Liver (tissue), 9 donors: Measurements from ENCODE around the gene ZNRF3. TPM values are rescaled to one million over a fixed set of nuclear protein-coding genes. Genes with fewer than 3 reads are reported as not detected.
"Not testable (repeated sequence)": the region's sequence is repeated elsewhere in the genome, so short reads cannot be mapped to it uniquely, and the experiment has no call there.

Experiments
- DNase-seq: peaks from one replicate; pipeline ENCODE4 v3.0.0-alpha.2; 2017; ENCODE audit warnings: low spot score
- H3K27ac ChIP-seq, 2 donors: one replicate each; pipeline ENCODE4 v1.7.0; 2013; ENCODE audit warnings: inconsistent platforms in 2 of 2, low read length in 2 of 2, control low read depth in 1 of 2, low read depth in 1 of 2, mild to moderate bottlenecking in 1 of 2
- H3K27me3 ChIP-seq, 4 donors: one replicate each; pipeline versions ENCODE4 v1.6.1 to v1.7.0; 2013; ENCODE audit warnings: low read length in 3 of 4, inconsistent platforms in 1 of 4, mild to moderate bottlenecking in 1 of 4, moderate library complexity in 1 of 4; ENCODE audit not compliant: control insufficient read depth in 4 of 4, insufficient read depth in 4 of 4
- H3K36me3 ChIP-seq, 4 donors: one replicate each; pipeline versions ENCODE4 v1.6.1 to v1.7.0; 2013; ENCODE audit warnings: low read length in 3 of 4, mild to moderate bottlenecking in 3 of 4, low read depth in 1 of 4, moderate library complexity in 1 of 4; ENCODE audit not compliant: control insufficient read depth in 4 of 4, insufficient read depth in 3 of 4
- H3K4me1 ChIP-seq, 4 donors: one replicate each; pipeline versions ENCODE4 v1.6.1 to v1.7.0; 2013; ENCODE audit warnings: low read length in 3 of 4, mild to moderate bottlenecking in 3 of 4, moderate library complexity in 1 of 4; ENCODE audit not compliant: control insufficient read depth in 4 of 4, insufficient read depth in 4 of 4
- H3K4me3 ChIP-seq, 3 donors: one replicate each; pipeline versions ENCODE4 v1.6.1 to v1.7.0; 2013; ENCODE audit warnings: low read length in 3 of 3, control low read depth in 1 of 3, low read depth in 1 of 3, mild to moderate bottlenecking in 1 of 3
- H3K9ac ChIP-seq, 2 donors: one replicate each; pipeline ENCODE4 v1.7.0; 2013; ENCODE audit warnings: low read length in 2 of 2, mild to moderate bottlenecking in 2 of 2, moderate library complexity in 2 of 2, control low read depth in 1 of 2, low read depth in 1 of 2
- H3K9me3 ChIP-seq, 4 donors: one replicate each; pipeline versions ENCODE4 v1.6.1 to v1.7.0; 2013; ENCODE audit warnings: low read length in 3 of 4; ENCODE audit not compliant: control insufficient read depth in 4 of 4
- ATF3 ChIP-seq: IDR thresholded peaks from 2 replicates; pipeline ENCODE4 v1.6.1; 2016; ENCODE audit warnings: antibody characterized with exemption
- EGR1 ChIP-seq, 2 donors: IDR thresholded peaks; 2 replicates each; pipeline ENCODE4 v1.6.1; 2016 to 2018; ENCODE audit warnings: antibody characterized with exemption in 2 of 2, low read depth in 2 of 2
- FOXA1 ChIP-seq: IDR thresholded peaks from 2 replicates; pipeline ENCODE4 v1.6.1; 2016; ENCODE audit warnings: antibody characterized with exemption
- FOXA2 ChIP-seq: IDR thresholded peaks from 2 replicates; pipeline ENCODE4 v1.6.1; 2016; ENCODE audit warnings: antibody characterized with exemption
- GABPA ChIP-seq, 2 donors: IDR thresholded peaks in 1 of 2; conservative IDR thresholded peaks in 1 of 2; 2 replicates each; pipeline ENCODE4 v1.6.1; 2016; ENCODE audit warnings: antibody characterized with exemption in 2 of 2, mild to moderate bottlenecking in 1 of 2, moderate library complexity in 1 of 2
- HNF4A ChIP-seq, 2 donors: conservative IDR thresholded peaks; 2 replicates each; pipeline ENCODE4 v1.6.1; 2016; ENCODE audit warnings: antibody characterized with exemption in 2 of 2, mild to moderate bottlenecking in 2 of 2
- HNF4G ChIP-seq: IDR thresholded peaks from 2 replicates; pipeline ENCODE4 v1.6.1; 2016; ENCODE audit warnings: antibody characterized with exemption
- JUND ChIP-seq, 2 donors: IDR thresholded peaks; 2 replicates each; pipeline ENCODE4 v1.6.1; 2016; ENCODE audit warnings: antibody characterized with exemption in 2 of 2
- MAX ChIP-seq: IDR thresholded peaks from 2 replicates; pipeline ENCODE4 v1.6.1; 2016; ENCODE audit warnings: antibody characterized with exemption
- NR2F2 ChIP-seq: IDR thresholded peaks from 2 replicates; pipeline ENCODE4 v1.6.1; 2016; ENCODE audit warnings: antibody characterized with exemption
- RAD21 ChIP-seq, 2 donors: IDR thresholded peaks; 2 replicates each; pipeline ENCODE4 v1.6.1; 2016; ENCODE audit warnings: antibody characterized with exemption in 2 of 2, mild to moderate bottlenecking in 2 of 2
- REST ChIP-seq: IDR thresholded peaks from 2 replicates; pipeline ENCODE4 v1.6.1; 2016; ENCODE audit warnings: antibody characterized with exemption, mild to moderate bottlenecking
- RXRA ChIP-seq, 2 donors: IDR thresholded peaks; 2 replicates each; pipeline ENCODE4 v1.6.1; 2017 to 2018; ENCODE audit warnings: antibody characterized with exemption in 2 of 2, mild to moderate bottlenecking in 1 of 2
- SP1 ChIP-seq: IDR thresholded peaks from 2 replicates; pipeline ENCODE4 v1.6.1; 2018; ENCODE audit warnings: antibody characterized with exemption, mild to moderate bottlenecking
- TAF1 ChIP-seq: conservative IDR thresholded peaks from 2 replicates; pipeline ENCODE4 v1.6.1; 2016; ENCODE audit warnings: antibody characterized with exemption, mild to moderate bottlenecking
- YY1 ChIP-seq: IDR thresholded peaks from 2 replicates; pipeline ENCODE4 v1.6.1; 2016; ENCODE audit warnings: antibody characterized with exemption, mild to moderate bottlenecking
- ZBTB33 ChIP-seq: IDR thresholded peaks from 2 replicates; pipeline ENCODE4 v1.6.1; 2016; ENCODE audit warnings: antibody characterized with exemption
- WGBS: extraction: QIAGEN DNeasy Blood & Tissue Kit; methylation state at CpG from one replicate; pipeline ENCODE4 v1.1.7; 2013; 5-methylcytosine and 5-hydroxymethylcytosine counted together
- polyA plus RNA-seq, 2 donors: library from polyadenylated mRNA; stranded (reverse) in 1 of 2; unstranded in 1 of 2; fragments of 200-250 nt in 1 of 2; fragments of >200 nt in 1 of 2; fragmentation: Nextera tagmentation in 1 of 2; extraction: Ambion mirVana in 1 of 2; gene quantifications; one replicate each; pipeline versions ENCODE4 v1.2.1 to v1.2.3, GENCODE V29; 2013 to 2015
- total RNA-seq, 2 donors: library from RNA; depleted of rRNA; stranded (reverse); fragments of >200 nt; gene quantifications; one replicate each; pipeline ENCODE4 v1.2.3, GENCODE V29; 2014
- donor health status: healthy.
- donor health status: healthy.
- donor health status: healthy.
- donor health status: healthy.
- donor health status: healthy.

ZNRF3 gene
- total and polyA plus RNA-seq, 4 donors: 2.2 to 5.9 (median 4.7) TPM

- no peak overlapping the region for H3K4me3 ChIP-seq
- WGBS: 33% methylated on average over 3 of the region's 3 CpGs
- H3K27ac ChIP-seq: peak overlapping the region in 1 of 2 donors; percentile 28
- TF ChIP-seq RAD21 (IDR thresholded peaks at IDR 0.05): peak; percentile 66 to 71
- TF ChIP-seq REST: peak; percentile 63
- no peak for TF ChIP-seq FOXA2
- peak in 1 of 2 donors; percentile 33 for TF ChIP-seq RXRA (IDR thresholded peaks at IDR 0.05)
- peak; percentile 25 to 44 for TF ChIP-seq HNF4A (conservative IDR thresholded peaks at IDR 0.05)
- TF ChIP-seq YY1: peak; percentile 23
- no peak for TF ChIP-seq FOXA1
- no peak for DNase-seq
- H3K4me1 ChIP-seq: peaks cover 3 to 42% (median 29%) of the 10 kb centered on the region in 4 donors
- H3K36me3 ChIP-seq: no peaks in the 10 kb centered on the region
- peak overlapping the region in 1 of 2 donors; percentile 43 for H3K9ac ChIP-seq
- no peaks in the 10 kb centered on the region for H3K9me3 ChIP-seq
- H3K27me3 ChIP-seq: no peaks in the 10 kb centered on the region
These were observed 2.6 kb downstream of the ZNRF3 start for GRCh38 chr22:28885939-28886338.

GRCh38 chr22:28886679-28887078, 3.3 kb downstream of the ZNRF3 start:
- H3K9ac ChIP-seq, H3K27ac ChIP-seq, H3K27me3 ChIP-seq, H3K36me3 ChIP-seq, DNase-seq, H3K4me3 ChIP-seq, H3K9me3 ChIP-seq: not testable (repeated sequence)
- peaks cover 3 to 46% (median 29%) of the 10 kb centered on the region in 4 donors for H3K4me1 ChIP-seq
- WGBS: 68% methylated on average over 4 of the region's 4 CpGs

GRCh38 chr22:28887725-28888459, 4.5 kb downstream of the ZNRF3 start:
- no peak for DNase-seq
- Histone ChIP-seq H3K4me3 (no peak overlapping the region), H3K4me1 (peaks cover 6 to 46% (median 24%) of the 10 kb centered on the region in 4 donors), H3K9me3 (no peaks in the 10 kb centered on the region), H3K27ac (no peak overlapping the region), H3K36me3 (no peaks in the 10 kb centered on the region), H3K27me3 (no peaks in the 10 kb centered on the region), H3K9ac (no peak overlapping the region)
- TF ChIP-seq SP1: no peak
- no peak for TF ChIP-seq JUND (IDR thresholded peaks at IDR 0.05)
- no peak for TF ChIP-seq FOXA2
- no peak for TF ChIP-seq HNF4G
- no peak for TF ChIP-seq ZBTB33
- TF ChIP-seq NR2F2: no peak
- no peak for TF ChIP-seq FOXA1
- no peak for TF ChIP-seq MAX
- TF ChIP-seq ATF3: no peak
- TF ChIP-seq REST: no peak
- TF ChIP-seq GABPA (IDR thresholded peaks at IDR 0.05 in 1 of 2, conservative IDR thresholded peaks at IDR 0.05 in 1 of 2): no peak
- TF ChIP-seq RXRA (IDR thresholded peaks at IDR 0.05): no peak
- no peak for TF ChIP-seq TAF1
- no peak for TF ChIP-seq HNF4A (conservative IDR thresholded peaks at IDR 0.05)
- TF ChIP-seq EGR1 (IDR thresholded peaks at IDR 0.05; ENCODE audit: low read depth in 2 of 2): no peak
- TF ChIP-seq RAD21 (IDR thresholded peaks at IDR 0.05): no peak
- no peak for TF ChIP-seq YY1
- WGBS: 39% methylated on average over 4 of the region's 4 CpGs
